Vagina (tissue), 2 donors: Measurements from ENCODE around the gene RUFY2.

Experiments used
- CTCF ChIP-seq, 3 experiments: fragments of 450-650 bp in 2 of 3; fragments of 200-600 bp in 1 of 3; sonication (generic) in 1 of 3; IDR thresholded peaks; one replicate each; pipeline ENCODE4 v1.5.1; 2017 to 2019; ENCODE audit warnings: antibody characterized with exemption in 3 of 3, mild to moderate bottlenecking in 2 of 3, moderate library complexity in 2 of 3
- POLR2AphosphoS5 ChIP-seq, 2 donors: sonication (generic); formaldehyde crosslinking; IDR thresholded peaks; one replicate each; pipeline ENCODE4 v1.9.0; 2017; ENCODE audit warnings: antibody characterized with exemption in 2 of 2, mild to moderate bottlenecking in 2 of 2, low read depth in 1 of 2; ENCODE audit not compliant: insufficient read depth in 1 of 2

- TF ChIP-seq CTCF (IDR thresholded peaks at IDR 0.05) (no peak), POLR2AphosphoS5 (IDR thresholded peaks at IDR 0.05; ENCODE audit: insufficient read depth in 1 of 2, low read depth in 1 of 2) (no peak)
Observed at GRCh38 chr10:68342909-68343516, 64.1 kb downstream of the RUFY2 start.
